Chondrocyte (in vitro differentiated cells): ENCODE measurements around the gene DCTN4. TPM values are rescaled to one million over a fixed set of nuclear protein-coding genes. Genes with fewer than 3 reads are reported as not detected.

Experiments
- DNase-seq: peaks from one replicate; pipeline ENCODE4 v3.0.0; 2021; ENCODE audit warnings: mixed read lengths, low spot score
- H3K27ac Mint-ChIP-seq: one replicate; pipeline ENCODE4 v1.8.0; 2021; ENCODE audit warnings: mild to moderate bottlenecking, moderate library complexity, mixed read lengths; ENCODE audit not compliant: unreplicated experiment
- H3K27me3 Mint-ChIP-seq: 2 replicates; pipeline ENCODE4 v1.8.0; 2021; ENCODE audit warnings: low read depth, mixed read lengths
- H3K36me3 Mint-ChIP-seq: 2 replicates; pipeline ENCODE4 v1.8.0; 2021; ENCODE audit warnings: low read depth, mixed read lengths
- H3K4me1 Mint-ChIP-seq: 2 replicates; pipeline ENCODE4 v1.8.0; 2021; ENCODE audit warnings: low read depth, mild to moderate bottlenecking, mixed read lengths
- H3K4me3 Mint-ChIP-seq: one replicate; pipeline ENCODE4 v1.8.0; 2021; ENCODE audit warnings: mild to moderate bottlenecking, moderate library complexity, mixed read lengths; ENCODE audit not compliant: unreplicated experiment
- H3K9me3 Mint-ChIP-seq: 2 replicates; pipeline ENCODE4 v1.8.0; 2021; ENCODE audit warnings: low read depth, mixed read lengths
- CTCF ChIP-seq: fragments of 200-600 bp; sonication (generic); IDR thresholded peaks from 2 replicates; pipeline ENCODE4 v1.5.0; 2021; ENCODE audit warnings: antibody characterized with exemption, mild to moderate bottlenecking, moderate library complexity
- total RNA-seq: library from RNA; stranded (reverse); gene quantifications from 3 replicates; pipeline ENCODE4 v1.2.1, GENCODE V29; 2021

Gene DCTN4
- total RNA-seq, 1 donor from 2014 or later = 50.5 TPM

GRCh38 chr5:150660108-150660831 lies 98.5 kb downstream of the DCTN4 start:
- DNase-seq = no peak
- no peak for TF ChIP-seq CTCF
- Mint-ChIP-seq H3K27ac (peak overlapping the region; percentile 67), H3K4me1 (peaks cover 48% of the 10 kb centered on the region), H3K9me3 (no peaks in the 10 kb centered on the region), H3K36me3 (peaks cover 1% of the 10 kb centered on the region), H3K27me3 (no peaks in the 10 kb centered on the region), H3K4me3 (no peak overlapping the region)

GRCh38 chr5:150659360-150660107 lies 99.3 kb downstream of the DCTN4 start:
- H3K36me3 Mint-ChIP-seq = peaks cover 3% of the 10 kb centered on the region
- H3K4me1 Mint-ChIP-seq = peaks cover 45% of the 10 kb centered on the region
- no peak for DNase-seq
- no peaks in the 10 kb centered on the region for H3K9me3 Mint-ChIP-seq
- no peaks in the 10 kb centered on the region for H3K27me3 Mint-ChIP-seq
- no peak for TF ChIP-seq CTCF
- peak overlapping the region; percentile 80 for H3K27ac Mint-ChIP-seq
- H3K4me3 Mint-ChIP-seq = no peak overlapping the region

- H3K4me3 Mint-ChIP-seq = no peak overlapping the region
- no peak for DNase-seq
- peaks cover 50% of the 10 kb centered on the region for H3K4me1 Mint-ChIP-seq
Observed at GRCh38 chr5:150658699-150659265, 100.0 kb downstream of the DCTN4 start.

More at GRCh38 chr5:150658699-150659265, 100.0 kb downstream of the DCTN4 start:
- peaks cover 6% of the 10 kb centered on the region for H3K36me3 Mint-ChIP-seq
- H3K27me3 Mint-ChIP-seq = no peaks in the 10 kb centered on the region
- H3K27ac Mint-ChIP-seq = peak overlapping the region; percentile 80
- no peak for TF ChIP-seq CTCF
- no peaks in the 10 kb centered on the region for H3K9me3 Mint-ChIP-seq

Other genes with a start within 250 kb of the DCTN4 start
- 156 to 198 TPM (median 195 TPM) in 3 replicates for gene SYNPO, start 118.4 kb downstream of the DCTN4 start, total RNA-seq
- 1.9 to 3.3 TPM (median 2.0 TPM) in 3 replicates for gene MYOZ3, start 97.8 kb downstream of the DCTN4 start, total RNA-seq
- gene RBM22, start 58.0 kb downstream of the DCTN4 start, total RNA-seq = 34.7 to 39.7 TPM (median 36.0 TPM) in 3 replicates
- 9.0 to 13.0 TPM (median 12.5 TPM) in 3 replicates for gene SMIM3, start 19.7 kb upstream of the DCTN4 start, total RNA-seq
- not detected in 3 replicates for gene IRGM, start 87.5 kb upstream of the DCTN4 start, total RNA-seq
- gene ZNF300, start 146.0 kb upstream of the DCTN4 start, total RNA-seq = 4.0 to 8.6 TPM (median 4.2 TPM) in 3 replicates